Ishikawa (cell line): ENCODE measurements around the gene FITM2.
A peak's percentile ranks its signal among the peaks of the same experiment; 100 is the strongest.

Source experiments
- CEBPB ChIP-seq: IDR thresholded peaks from 2 replicates; pipeline ENCODE4 v1.6.1; 2012
- CREB1 ChIP-seq: IDR thresholded peaks from 2 replicates; pipeline ENCODE4 v1.6.1; 2012; ENCODE audit warnings: low read depth
- EGR1 ChIP-seq: IDR thresholded peaks from 2 replicates; pipeline ENCODE4 v1.6.1; 2012
- EP300 ChIP-seq: IDR thresholded peaks from 2 replicates; pipeline ENCODE4 v1.6.1; 2012; ENCODE audit warnings: borderline replicate concordance
- FOXM1 ChIP-seq: IDR thresholded peaks from 2 replicates; pipeline ENCODE4 v1.6.1; 2012; ENCODE audit warnings: low read depth, borderline replicate concordance
- MAX ChIP-seq: IDR thresholded peaks from 2 replicates; pipeline ENCODE4 v1.6.1; 2012
- NFIC ChIP-seq: IDR thresholded peaks from 2 replicates; pipeline ENCODE4 v1.6.1; 2012
- RAD21 ChIP-seq: IDR thresholded peaks from 2 replicates; pipeline ENCODE4 v1.6.1; 2012; ENCODE audit warnings: low read depth
- REST ChIP-seq: IDR thresholded peaks from 2 replicates; pipeline ENCODE4 v1.6.1; 2012; ENCODE audit warnings: low read depth, mild to moderate bottlenecking
- TAF1 ChIP-seq: IDR thresholded peaks from 2 replicates; pipeline ENCODE4 v1.6.1; 2012; ENCODE audit warnings: low read depth, mild to moderate bottlenecking
- TCF12 ChIP-seq: IDR thresholded peaks from 2 replicates; pipeline ENCODE4 v1.6.1; 2012; ENCODE audit warnings: low read depth
- TEAD4 ChIP-seq: IDR thresholded peaks from 2 replicates; pipeline ENCODE4 v1.6.1; 2012
- USF1 ChIP-seq: IDR thresholded peaks from 2 replicates; pipeline ENCODE4 v1.6.1; 2012
- YY1 ChIP-seq: IDR thresholded peaks from 2 replicates; pipeline ENCODE4 v1.6.1; 2012; ENCODE audit warnings: low read depth
- ZBTB7A ChIP-seq: IDR thresholded peaks from 2 replicates; pipeline ENCODE4 v1.6.1; 2012; ENCODE audit warnings: low read depth

Gene FITM2

DNA sequence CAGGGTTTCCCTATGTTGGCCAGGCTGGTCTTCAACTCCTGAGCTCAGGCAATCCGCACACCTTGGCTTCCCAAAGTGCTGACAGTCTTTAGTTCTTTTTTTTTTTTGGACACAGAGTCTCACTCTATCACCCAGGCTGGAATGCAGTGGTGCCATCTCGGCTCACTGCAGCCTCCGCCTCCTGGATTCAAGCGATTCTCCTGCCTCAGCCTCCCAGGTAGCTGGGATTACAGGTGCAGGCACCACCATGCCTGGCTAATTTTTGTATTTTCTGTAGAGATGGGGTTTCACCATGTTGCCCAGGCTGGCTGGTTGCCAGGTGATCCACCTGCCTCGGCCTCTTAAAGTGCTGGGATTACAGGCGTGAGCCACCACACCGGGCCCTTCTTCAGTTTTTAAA lies 16.7 kb upstream of the FITM2 start:
- TF ChIP-seq NFIC, result 0 out of 2 replicates have a peak, but pooled peaks have one; percentile 14

DNA sequence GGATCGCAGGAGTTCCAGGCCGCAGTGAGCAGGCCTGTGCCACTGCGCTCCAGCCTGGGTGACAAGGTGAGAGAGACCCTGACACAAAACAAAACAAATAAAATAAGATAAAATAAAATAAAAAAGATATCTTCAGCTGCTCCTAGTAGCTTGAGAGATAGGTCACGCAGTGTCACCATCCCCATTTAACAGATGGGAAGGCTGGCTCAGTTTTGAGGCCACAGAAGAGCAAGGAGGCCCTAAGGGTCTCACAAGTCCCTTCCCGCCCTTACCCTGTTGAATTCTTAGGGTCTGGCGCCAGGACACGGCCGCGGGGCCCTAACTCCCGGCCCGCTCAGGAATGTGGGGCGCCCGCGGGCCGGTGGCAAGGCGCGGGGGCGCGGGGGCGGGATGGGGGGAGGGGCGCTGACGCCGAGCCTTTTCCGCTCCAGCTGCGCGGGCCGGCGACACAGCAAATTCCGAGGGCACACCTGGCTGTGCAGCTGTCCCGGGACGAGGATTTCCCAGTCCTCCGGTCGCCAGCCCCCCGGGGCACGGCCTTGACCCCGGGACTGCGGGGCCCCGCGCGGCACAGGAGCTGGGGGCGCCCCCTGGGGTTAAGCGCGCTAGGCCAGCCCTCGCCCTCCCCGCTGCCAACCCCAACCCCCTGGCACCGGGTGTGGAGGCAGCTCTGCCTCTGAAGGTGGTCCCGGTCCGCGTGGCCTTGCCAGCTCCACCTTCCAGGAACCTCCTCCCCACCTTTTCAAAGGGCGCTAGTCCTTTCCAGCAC lies 15.6 kb upstream of the FITM2 start:
- no peak for TF ChIP-seq TAF1
- no peak for TF ChIP-seq ZBTB7A
- TF ChIP-seq MAX, result no peak
- no peak for TF ChIP-seq USF1
- peak; percentile 41; the same call in 1 of the 2 replicates for TF ChIP-seq EGR1
- TF ChIP-seq TCF12, result peak; percentile 84
- peak; percentile 63 for TF ChIP-seq TEAD4
- TF ChIP-seq EP300, result peak; percentile 71
- no peak for TF ChIP-seq CEBPB

GRCh38 chr20:44324343-44324742 lies 13.3 kb upstream of the FITM2 start:
- TF ChIP-seq TAF1 (no peak), EGR1 (no peak), CREB1 (no peak), RAD21 (peak; percentile 2; the same call in 1 of the 2 replicates), YY1 (no peak; the same call in 1 of the 2 replicates), ZBTB7A (peak; percentile 20; the same call in 1 of the 2 replicates), TEAD4 (peak; percentile 72), FOXM1 (peak; percentile 80), USF1 (no peak; the same call in 1 of the 2 replicates), NFIC (peak; percentile 93), REST (no peak), TCF12 (peak; percentile 97), MAX (no peak; the same call in 1 of the 2 replicates), EP300 (peak; percentile 90), CEBPB (peak; percentile 43)

- no peak for TF ChIP-seq EP300
Measured at GRCh38 chr20:44319839-44320422, 8.9 kb upstream of the FITM2 start.

GRCh38 chr20:44314870-44315269 lies 3.9 kb upstream of the FITM2 start:
- TF ChIP-seq RAD21, result no peak
- no peak for TF ChIP-seq REST
- no peak for TF ChIP-seq TEAD4
- no peak for TF ChIP-seq MAX
- no peak for TF ChIP-seq TAF1
- TF ChIP-seq USF1, result no peak
